ENCODE results near the gene PTGFRN.

GRCh38 chr1:116971965-116972673 lies 62.4 kb downstream of the PTGFRN start:
- no peak for TF ChIP-seq SATB2 (CRISPR knock-in tag; IDR thresholded peaks at IDR 0.05)
- TF ChIP-seq TCF7 (IDR thresholded peaks at IDR 0.05; ENCODE audit: low read depth), result no peak
- TF ChIP-seq PLRG1 (conservative IDR thresholded peaks at IDR 0.05), result no peak
- no peak for TF ChIP-seq MEF2D (CRISPR knock-in tag; IDR thresholded peaks at IDR 0.05)
- no peak for TF ChIP-seq SP4 (CRISPR knock-in tag; IDR thresholded peaks at IDR 0.05)
- no peak for TF ChIP-seq CTCF (CRISPR knock-in tag; IDR thresholded peaks at IDR 0.05)

All from HepG2 (cell line).